Islet precursor cell (in vitro differentiated cells): ENCODE measurements around the gene SLC16A7.
"Not testable (repeated sequence)": the region's sequence is repeated elsewhere in the genome, so short reads cannot be mapped to it uniquely, and the experiment has no call there.

Experiments used
- DNase-seq: peaks from one replicate; pipeline ENCODE4 v3.0.0-alpha.2; 2018

SLC16A7 gene

GRCh38 chr12:59595883-59596540 lies at the start of gene SLC16A7:
TSS of gene SLC16A7 (plus strand) at chr12:59596029. CDS start at chr12:59704802, 108,773 bp downstream.
- peak; percentile 96 for DNase-seq

- DNase-seq, result no peak
Observed at GRCh38 chr12:59548930-59549329, 46.9 kb upstream of the SLC16A7 start.

GRCh38 chr12:59559696-59560095 lies 36.1 kb upstream of the SLC16A7 start:
- DNase-seq, result no peak

- peak; percentile 73 for DNase-seq
Observed at GRCh38 chr12:59570145-59570544, 25.7 kb upstream of the SLC16A7 start.

GRCh38 chr12:59574406-59574805 lies 21.4 kb upstream of the SLC16A7 start:
- DNase-seq, result no peak

GRCh38 chr12:59575826-59576225 lies 20.0 kb upstream of the SLC16A7 start:
- DNase-seq, result no peak

- DNase-seq, result no peak
Observed at GRCh38 chr12:59578254-59578653, 17.6 kb upstream of the SLC16A7 start.

DNA sequence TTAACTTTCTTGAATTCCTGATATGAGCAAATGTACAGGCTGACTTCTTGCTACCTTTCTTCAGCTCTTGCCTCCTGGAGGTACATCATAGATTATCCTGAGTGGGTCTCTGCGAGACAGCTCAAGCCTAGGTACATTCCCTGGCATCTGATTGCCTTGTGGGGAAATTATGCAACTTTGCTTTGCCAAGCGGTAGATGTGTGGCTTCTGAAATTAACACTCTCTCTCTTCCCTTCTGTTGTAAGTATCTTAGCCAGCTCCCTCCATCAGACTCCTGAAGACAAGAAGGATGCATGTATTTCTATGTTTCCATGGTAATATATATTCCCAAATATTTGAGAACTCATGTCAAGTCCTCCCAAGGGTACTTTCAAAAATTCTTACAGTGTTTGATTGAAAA lies 16.2 kb upstream of the SLC16A7 start:
- DNase-seq, result no peak

- no peak for DNase-seq
Observed at GRCh38 chr12:59580050-59580449, 15.8 kb upstream of the SLC16A7 start.

DNA sequence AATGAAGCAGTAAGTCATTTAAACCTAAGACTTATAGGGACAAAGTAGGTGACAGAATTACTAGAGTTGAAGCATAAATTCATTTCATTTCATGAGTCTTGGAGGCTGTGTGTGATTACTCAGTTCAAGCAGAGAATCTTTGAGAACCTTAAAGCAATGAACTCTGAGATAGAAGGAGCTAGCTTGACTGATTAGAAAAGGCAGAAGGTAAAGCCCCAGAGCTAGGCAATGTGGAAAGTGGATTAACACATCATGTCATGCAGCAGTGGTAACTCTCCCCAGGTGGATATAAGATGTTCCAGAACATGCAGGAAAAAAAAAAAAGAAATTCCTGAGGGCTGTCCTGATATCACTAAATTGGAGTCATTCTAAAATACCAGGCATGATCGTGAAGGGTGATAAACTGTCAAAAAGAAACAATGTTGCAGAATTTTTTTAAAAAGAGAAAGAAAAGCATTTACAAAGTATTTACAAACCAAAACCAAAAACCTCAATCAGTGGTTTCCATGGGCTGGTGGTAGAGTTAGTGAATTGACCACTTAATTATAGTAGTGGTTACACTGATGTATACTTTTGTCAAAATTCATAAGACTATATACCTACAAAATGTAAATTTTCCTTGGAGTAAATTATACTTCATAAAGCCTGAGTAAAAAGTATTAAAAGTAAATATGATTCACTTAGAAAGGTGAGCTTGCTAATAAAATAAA lies 12.7 kb upstream of the SLC16A7 start:
- no peak for DNase-seq

- DNase-seq, result no peak
Observed at GRCh38 chr12:59587710-59588109, 8.1 kb upstream of the SLC16A7 start.

DNA sequence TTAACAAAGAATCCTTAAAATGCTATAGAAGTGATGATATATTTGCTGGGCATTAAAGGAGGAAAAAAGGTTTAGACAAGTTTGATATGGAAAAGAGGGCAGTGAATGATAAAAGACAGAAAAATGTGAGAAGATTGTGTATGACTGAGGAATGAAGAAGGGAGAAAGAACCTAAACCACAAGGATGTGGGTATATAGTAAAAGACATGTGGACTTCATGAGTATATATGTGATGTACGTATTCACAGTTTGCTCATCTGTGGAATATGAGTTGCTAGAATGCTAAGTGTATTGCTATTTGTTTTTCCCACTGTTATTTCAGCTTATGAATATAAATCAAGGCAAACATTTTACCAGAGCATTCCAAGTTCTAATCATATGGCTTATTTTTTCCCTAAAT lies 2.1 kb upstream of the SLC16A7 start:
- no peak for DNase-seq

DNA sequence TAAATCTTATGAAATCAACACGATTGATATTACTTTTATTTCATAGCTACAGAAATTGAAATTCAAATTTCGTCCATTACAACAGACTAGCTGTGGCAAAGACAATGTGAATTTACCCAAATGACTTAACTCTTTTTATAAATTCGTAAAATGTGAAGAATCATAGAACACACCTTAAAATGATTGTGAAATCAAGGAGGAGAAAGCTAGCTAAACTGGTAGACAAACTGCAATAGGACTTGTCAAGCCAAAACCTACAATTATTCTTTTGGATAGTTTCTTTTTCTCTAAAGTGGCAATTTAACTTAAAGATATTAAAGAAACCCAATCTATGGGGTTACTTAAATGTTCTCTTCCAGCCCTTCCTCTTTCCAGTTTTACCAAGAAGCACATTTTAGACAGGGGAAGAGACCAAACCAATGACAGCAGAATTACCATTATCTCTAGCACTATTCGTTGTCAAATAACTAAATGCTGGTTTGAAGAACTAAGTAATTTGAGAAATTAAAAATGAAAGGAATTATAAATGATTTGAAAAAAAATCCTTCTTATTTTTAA lies 807 bp upstream of the SLC16A7 start:
- no peak for DNase-seq

DNA sequence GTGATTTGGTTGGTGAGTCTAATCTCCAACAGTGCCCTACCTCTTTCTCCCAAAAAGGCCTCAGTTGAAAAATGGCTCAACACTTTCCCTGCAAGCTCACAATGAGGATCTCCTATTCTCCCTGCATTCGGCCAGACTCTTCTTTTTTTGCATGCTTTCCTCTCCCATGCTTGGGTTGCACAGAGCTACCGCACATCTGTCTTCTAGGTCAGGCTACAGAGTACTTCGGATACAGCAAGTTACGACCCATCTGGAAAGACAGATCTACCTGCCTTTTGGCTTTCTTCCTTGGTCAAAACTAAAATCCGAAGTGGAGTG lies 305 bp upstream of the SLC16A7 start:
- DNase-seq, result no peak

DNA sequence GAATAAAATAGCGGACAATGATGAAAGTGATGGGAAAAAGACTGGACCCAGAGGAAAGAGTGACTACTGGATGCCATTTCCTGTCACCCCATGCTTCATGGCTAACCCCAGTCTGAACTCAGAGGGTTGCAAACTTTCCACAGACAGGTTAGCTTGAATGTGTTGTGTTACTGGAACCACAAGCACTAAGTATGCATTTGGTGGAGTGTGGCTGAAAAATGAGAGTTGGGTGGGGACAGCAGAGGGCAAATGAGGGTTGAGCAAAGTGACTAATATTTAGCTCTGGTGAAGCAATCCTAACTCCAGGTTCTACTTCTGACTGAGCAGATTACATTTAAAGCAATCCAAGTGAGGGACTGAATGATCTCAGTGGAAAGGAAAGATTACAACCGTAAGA lies 1.6 kb downstream of the SLC16A7 start:
- no peak for DNase-seq

DNA sequence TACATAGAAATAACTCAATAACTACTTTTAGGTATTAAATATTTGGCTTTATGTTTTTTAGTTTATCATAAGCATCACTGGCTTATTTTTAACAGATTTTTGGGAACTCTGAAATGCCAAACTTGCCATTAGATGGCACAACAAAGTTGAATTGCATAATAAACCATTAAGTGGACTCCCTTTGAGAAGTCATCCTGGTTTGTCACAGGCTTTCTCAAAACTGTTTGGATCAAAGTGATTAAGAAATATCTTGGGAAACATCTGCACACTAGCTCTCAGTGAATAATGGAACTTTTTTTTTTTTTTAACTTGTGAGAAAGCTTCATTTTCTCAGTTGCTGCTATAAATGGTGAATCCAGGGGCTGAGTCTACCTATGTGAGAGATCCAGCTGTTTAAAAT lies 4.3 kb downstream of the SLC16A7 start:
- DNase-seq, result no peak

- no peak for DNase-seq
Observed at GRCh38 chr12:59603754-59604153, 7.9 kb downstream of the SLC16A7 start.

DNA sequence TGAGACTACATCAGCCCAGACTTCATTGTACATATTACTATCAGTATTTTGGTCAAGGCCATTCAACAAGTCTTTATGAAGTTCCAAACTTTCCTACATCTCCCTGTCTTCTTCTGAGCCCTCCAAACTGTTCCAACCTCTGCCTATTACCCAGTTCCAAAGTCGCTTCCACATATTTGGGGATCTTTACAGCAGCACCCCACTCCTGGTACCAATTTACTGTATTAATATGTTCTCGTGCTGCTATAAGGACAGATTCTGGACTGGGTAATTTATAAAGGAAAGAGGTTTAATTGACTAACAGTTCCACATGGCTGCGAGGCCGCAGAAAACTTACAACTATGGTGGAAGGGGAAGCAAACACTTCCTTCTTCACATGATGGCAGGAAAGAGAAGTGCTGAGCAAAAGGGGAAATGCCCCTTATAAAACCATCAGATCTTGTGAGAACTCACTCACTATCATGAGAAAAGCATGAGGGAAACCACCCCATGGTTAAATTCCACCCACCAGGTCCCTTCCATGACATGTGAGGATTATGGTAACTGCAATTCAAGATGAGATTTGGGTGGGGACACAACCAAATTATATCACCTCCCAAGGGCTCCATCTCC lies 17.1 kb downstream of the SLC16A7 start:
- not testable (repeated sequence) for DNase-seq

GRCh38 chr12:59615392-59616165 lies 19.8 kb downstream of the SLC16A7 start:
- DNase-seq, result no peak

- no peak for DNase-seq
Observed at GRCh38 chr12:59619461-59620240, 23.8 kb downstream of the SLC16A7 start.

- DNase-seq, result no peak
Observed at GRCh38 chr12:59620326-59620725, 24.5 kb downstream of the SLC16A7 start.

- no peak for DNase-seq
Observed at GRCh38 chr12:59624732-59625460, 29.1 kb downstream of the SLC16A7 start.
